NCI-H2107 treated with DMSO at 0.1 percent for 48 hours (cell line): ENCODE results near the gene MSX1.
"Not testable (repeated sequence)": the region's sequence is repeated elsewhere in the genome, so short reads cannot be mapped to it uniquely, and the experiment has no call there.

Experiments used
- DNase-seq: peaks from one replicate; lab custom pipeline; 2025; ENCODE audit not compliant: unreplicated experiment; lab: John Stamatoyannopoulos, UW

Gene MSX1

DNA sequence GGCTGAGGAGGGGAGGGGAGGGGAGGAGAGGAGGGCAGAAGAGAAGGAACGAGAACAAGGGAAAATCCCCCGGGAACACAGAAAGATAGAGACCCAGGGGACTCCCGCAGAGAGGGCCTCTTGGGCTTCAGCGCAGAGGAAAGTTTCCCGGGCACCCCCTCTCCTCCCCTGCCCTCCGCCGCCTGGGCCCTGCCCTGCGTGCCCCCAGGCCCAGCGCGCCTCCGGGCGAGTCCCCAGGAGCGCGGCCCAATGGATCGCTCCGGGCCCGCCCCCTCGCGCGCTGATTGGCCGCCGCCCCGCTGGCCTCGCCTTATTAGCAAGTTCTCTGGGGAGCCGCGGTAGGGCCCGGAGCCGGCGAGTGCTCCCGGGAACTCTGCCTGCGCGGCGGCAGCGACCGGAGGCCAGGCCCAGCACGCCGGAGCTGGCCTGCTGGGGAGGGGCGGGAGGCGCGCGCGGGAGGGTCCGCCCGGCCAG, at the start of gene MSX1:
MSX1 (plus strand) TSS at position 341 of the 474 bp plus-strand sequence. CDS start 235 bp downstream, outside the sequence.
- DNase-seq = no peak

DNA sequence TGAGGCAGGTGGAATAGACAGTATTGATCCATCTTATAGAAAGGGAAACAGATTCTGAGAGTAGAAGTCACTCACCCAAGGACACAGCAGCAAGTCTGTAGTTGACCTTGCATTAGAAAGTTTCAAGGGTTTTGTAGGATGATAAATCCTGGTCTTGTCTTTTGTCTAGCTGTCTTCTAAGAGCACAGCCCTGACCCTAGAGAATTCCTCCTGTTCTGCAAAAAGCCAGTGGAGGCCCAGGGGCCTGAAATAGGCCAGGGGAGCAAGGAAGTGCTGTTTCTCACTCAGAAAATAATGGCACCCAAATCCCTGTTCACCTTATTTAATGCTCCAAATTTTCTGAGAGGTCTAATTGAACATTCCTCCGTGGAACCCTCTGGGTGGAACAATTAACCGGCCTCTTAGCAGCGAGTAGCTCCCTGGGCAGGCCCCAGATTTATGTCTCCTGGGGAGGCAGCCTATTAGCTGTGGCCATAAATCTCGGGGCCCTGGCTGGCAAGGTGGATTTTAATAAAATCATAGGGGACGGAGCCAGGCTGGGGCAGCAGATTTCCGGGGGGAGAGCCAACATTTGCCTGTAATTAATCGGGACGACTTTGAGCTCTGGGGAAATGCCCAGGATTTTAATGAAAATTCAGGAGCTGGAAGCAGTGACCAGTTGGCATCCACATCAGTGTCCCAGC, 49.2 kb upstream of the MSX1 start:
- no peak for DNase-seq

DNA sequence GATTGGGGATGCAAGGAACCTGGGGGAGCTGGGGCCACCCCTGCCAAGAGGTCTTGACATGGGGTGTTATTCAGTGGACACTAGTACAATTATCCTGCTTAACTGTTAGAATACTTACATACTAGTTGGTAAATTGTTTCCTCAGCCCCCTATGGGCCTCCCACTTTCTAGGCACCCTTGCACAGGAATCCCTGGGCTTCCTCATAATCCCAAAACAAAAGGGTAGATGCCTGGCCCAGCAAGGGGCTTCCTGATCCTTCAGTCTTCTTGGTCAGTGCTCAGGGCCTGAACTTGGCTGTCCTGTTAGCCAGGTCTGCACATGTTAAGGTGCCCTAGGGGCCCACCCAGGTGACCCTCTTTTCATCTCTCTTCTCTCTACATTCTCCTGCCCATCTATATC, 48.7 kb upstream of the MSX1 start:
- DNase-seq = no peak

DNA sequence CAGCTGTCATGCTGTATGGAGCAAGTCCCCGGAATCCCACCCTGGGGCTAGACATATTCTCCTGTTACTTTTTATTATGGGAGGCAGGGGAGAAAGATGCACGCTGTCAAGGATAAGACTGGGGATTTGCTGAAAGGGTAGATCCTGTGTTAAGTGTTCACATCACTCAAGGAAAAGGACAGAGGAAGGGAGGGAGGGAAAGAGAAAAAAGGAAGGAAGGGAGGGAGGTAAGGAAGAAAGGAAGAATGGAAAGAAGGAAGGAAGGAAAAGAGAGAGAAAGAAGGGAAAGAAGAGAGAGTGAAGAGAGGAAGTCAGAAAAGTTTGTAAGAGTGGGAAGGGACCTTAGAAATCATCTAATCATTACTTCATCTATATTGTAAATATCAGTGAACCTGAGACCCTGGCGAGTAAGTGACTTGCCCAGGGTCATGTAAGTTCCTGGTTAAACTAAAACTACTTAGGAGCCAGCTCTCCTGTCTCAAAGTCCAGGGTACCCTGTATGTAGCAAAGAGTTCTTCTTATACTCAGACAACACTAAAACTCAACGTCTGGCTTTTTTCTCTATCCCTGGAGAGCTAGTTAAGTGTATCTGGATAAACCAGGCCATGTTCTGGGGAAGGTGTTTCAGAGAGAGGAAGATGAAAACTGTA, 47.2 kb upstream of the MSX1 start:
- DNase-seq = no peak

DNA sequence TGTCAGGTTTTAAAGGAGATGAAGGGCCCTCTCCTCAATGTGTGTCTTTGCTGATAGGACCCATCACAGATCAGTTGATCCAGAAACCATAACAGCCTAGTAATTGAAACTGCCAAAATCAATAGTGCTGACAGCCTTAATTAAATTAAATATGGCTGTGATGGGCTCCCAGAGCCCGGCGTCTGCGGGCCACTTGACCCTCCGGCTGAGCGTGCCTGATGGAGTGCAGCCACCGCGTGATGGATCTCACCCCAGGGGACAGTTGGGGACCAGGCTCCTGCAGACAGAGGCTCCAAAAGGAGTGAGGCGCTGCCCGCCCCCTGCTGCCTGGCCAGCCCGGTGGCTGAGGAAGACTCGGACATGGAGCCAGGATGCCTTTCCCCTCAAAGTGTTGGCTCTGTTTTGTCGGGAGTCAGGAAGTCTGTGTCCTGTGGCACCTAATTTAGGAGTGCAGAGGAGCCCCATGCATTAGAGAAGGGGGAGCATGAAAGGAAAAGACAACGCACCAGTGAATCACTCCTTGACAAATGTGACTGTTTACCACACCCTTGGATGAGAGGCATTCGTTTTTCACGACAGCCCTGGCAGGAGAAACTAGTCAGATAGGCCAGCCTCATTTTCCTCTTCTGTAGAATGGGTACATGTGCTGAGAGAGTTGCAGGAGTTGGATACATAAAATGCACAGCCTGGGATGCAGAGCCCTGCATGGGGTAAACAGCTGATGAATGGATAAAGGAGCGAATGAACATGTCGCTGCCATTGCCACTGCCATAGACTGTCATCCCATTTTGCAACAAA, 40.9 kb upstream of the MSX1 start:
- DNase-seq = no peak

DNA sequence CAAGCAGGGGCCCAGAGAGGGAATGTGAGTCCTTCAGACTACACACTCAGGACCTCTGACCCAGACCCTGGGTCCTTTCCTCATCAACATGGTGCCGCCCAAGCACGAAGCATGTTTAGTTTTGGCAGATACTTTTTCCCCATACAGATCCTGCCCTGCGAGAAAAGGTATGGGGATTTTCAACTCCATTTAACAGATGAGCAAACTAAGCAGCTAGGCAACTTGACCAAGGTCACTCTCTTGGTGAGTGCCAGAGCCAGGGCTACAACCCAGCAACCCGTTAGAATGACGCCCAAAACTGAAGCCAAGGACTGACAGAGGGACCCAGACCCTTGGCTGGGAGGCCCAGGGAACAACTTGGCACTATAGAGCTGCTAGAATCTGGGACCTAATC, 40.3 kb upstream of the MSX1 start:
- no peak for DNase-seq

DNA sequence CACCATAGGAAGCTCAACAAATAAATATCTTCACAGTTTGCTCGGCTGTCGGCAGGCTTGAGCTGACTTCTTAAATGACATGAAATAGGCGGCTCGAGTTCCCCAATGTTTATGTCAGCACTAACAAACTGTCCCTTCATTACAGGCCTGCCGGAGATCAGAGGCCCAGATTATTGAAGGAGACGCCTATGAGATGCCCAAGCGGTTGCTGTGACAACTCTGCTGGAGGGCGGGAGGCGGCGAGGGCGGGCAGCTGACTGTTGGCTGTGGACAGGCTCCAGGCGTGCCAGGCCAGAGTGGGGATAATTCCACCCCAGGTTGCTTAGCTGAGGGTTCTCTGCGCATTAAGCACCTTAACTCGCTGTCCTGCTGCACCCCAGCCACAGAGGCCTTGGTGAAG, 39.2 kb upstream of the MSX1 start:
- no peak for DNase-seq

DNA sequence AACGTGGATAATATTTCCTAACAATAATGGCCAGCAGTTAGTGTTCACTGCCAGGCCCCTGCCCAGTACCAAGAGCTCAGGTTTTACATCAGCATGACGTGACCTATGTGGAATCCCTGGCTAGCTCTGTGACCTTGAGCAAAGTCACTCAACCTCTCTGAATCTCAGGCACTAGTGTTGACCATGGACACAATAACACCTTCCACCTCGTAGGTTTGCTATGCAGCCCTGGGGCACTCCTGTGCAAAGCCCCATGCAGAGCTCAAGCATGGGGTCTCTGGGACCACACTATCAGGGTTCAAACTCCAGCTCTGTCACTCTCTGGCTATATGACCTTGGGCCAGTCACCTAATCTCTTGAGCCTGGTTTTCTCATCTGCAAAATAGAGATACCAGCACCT, 38.7 kb upstream of the MSX1 start:
- no peak for DNase-seq

DNA sequence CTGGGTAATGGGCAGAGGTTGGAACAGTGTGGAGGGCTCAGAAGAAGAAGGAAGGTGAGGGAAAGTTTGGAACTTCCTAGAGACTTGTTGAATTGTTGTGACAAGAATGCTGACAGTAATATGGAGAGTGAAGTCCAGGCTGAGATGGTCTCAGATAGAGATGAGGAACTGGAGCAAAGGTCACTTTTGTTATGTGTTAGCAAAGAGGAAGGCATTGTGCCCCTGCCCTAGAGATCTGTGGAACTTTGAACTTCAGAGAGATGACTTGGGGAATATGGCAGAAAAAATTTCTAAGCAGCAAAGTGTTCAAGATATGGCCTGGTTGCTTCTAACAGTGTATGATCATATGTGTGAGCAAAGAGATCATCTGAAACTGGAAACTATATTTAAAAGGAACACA, 37.9 kb upstream of the MSX1 start:
- no peak for DNase-seq

DNA sequence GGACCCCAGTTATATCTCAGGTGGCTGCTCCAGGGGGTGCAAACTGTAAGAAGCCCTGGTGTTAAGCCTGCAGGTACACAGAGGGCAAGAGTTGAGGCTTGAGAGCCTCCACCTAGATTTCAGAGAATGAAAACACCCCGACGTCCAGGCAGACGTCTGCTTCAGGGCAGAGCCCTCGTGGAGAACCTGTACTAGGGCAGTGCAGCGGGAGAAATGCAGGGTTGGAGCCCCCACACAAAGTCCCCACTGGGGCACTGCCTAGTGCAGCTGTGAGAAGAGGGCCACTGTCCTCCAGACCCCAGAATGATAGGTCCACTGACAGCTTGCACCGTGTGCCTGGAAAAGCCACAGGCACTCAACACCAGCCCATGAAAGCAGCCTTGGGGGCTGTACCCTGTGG, 37.2 kb upstream of the MSX1 start:
- DNase-seq = not testable (repeated sequence)

DNA sequence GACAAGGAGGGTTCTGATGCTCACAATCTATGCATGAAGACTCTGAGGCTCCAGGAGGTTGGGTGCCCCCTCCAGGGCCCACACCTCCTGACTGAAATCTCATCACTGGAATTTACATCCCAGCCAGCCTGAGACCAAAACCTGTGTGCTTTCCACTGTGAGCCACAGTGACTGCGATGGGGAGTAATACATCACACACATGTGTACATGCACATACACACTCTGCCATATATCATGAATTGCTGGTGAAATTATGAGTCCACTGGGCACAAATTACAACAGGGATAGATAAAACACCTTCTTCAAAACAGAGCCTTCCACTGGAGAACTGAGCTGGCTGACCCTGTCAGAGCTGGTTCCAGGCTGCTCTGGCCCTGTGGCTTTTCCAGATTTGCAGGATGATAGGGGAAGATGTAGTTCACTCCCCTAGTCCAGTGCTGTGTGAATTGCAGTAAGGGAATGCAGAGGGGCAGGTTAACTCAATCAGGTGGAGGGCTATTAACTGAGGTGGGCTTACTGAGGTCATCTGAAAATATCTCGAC, 35.8 kb upstream of the MSX1 start:
- no peak for DNase-seq

DNA sequence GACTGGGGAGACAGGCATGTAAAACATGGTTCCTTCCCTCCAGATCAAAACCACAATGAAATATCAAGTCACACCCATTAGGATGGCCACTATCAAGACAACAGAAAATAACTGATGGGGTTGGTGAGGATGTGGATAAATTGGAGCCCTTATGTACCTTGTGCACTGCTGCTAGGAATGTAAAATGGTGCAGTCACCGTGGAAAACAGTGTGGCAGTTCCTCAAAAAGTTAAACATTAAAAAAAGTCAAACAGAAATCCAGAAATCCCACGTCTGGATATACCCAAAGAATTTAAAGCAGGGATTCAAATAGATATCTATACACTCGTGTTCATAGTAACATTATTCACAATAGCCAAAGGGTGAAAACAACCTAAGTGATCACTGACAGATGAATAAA, 35.2 kb upstream of the MSX1 start:
- no peak for DNase-seq

DNA sequence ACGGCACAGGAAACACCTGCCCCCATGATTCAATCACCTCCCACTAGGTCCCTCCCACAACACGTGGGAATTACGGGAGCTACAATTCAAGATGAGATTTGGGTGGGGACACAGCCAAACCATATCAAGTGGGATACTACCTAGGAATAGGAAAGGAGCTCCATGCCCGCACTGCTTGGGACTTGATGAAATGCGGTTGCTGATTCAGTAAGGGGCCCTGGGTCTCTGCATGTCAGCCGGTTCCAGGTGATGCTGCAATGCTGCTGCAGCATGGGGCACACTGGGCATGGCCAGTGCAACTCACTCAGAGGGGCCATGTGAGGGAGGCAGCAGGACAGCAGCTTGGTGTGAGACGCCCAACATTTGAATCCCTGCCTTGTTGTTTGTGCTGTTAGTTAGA, 34.0 kb upstream of the MSX1 start:
- no peak for DNase-seq

DNA sequence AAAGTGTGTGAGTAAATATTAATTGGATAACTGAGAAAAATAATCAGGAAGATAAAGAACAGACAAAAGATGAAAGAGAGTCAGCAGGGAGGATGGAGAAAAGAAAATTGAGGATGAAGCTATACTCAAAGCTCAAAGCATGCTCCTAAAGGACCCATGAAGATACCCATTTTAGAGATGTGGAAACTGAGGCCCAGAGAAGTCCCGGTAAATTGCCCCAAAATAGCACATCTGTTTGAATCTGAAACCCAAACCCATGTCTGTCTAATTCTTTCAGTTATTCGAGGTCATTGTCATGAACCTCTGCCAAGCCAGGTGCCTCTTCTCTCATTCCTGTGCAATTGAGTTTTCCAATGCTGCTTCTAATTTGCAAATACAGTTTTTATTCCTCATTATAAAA, 29.6 kb upstream of the MSX1 start:
- DNase-seq = no peak

DNA sequence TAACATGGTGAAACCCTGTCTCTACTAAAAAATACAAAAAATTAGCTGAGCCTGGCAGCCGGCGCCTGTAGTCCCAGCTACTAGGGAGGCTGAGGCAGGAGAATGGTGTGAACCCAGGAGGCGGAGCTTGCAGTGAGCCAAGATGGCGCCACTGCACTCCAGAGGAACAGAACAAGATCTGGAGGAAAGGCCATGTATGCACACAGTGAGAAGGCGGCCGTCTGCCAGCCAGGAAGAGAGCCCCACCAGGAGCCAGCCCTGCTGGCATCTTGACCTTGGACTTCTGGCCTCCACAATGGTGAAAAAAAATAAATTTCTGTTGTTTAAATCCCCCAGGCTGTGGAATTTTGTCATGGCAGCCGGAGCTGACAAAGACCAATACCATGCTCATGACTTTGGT, 28.2 kb upstream of the MSX1 start:
- DNase-seq = no peak

DNA sequence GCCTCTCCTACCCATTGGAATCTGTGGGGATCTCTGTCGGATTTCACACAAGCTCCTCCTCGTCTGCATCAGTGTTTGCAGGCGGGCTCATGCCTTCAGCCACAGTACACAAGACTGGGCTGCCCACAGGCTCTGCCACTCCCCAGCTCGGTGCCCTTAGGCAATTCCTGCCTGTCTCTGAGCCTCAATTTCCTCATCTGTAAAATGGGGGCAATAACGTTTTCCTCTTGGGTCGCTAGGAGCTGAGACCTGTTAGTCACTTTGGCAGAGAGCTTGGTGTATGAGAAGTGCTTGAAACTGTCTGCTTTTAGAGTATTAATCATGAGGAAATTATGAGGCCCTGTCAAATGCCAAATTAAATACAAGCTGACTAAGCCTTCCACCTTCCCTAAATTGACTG, 27.6 kb upstream of the MSX1 start:
- no peak for DNase-seq

DNA sequence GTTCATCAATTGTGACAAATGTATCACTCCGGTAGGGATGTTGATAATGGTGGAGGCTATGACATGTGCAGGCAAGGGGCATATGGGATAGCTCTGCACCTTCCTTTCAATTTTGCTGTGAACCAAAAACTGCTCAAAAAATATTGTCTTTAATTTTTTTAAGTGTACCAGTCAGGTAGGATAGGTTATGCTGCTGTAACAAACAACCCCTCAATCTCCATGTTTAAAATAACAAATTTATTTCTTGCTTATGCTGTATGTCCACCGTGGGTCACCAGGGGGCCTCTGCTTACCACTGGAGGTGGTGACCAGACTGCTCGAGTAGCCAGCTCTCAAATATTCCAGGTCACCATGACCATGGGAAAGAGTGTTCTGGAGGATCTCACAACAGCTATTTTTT, 23.4 kb upstream of the MSX1 start:
- DNase-seq = no peak

DNA sequence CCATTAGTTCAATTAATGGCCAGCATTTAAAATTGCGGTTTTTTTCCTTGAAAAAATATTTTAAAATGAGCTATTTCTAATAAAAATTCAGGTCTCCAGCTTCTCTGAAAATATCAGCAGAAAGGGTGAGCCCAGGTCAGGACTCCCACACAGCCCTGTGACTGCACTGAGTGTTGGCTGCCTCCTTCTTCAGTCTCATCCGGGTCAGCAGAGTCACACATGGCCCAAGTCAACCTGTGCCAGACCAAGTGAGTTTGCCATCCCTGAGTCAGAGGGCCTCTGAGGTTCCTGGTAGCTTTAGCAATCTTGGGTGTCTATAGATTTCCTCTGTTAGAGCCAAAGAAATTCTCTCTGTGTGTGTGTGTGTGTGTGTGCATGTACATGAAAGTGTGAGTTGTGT, 22.1 kb upstream of the MSX1 start:
- DNase-seq = no peak

DNA sequence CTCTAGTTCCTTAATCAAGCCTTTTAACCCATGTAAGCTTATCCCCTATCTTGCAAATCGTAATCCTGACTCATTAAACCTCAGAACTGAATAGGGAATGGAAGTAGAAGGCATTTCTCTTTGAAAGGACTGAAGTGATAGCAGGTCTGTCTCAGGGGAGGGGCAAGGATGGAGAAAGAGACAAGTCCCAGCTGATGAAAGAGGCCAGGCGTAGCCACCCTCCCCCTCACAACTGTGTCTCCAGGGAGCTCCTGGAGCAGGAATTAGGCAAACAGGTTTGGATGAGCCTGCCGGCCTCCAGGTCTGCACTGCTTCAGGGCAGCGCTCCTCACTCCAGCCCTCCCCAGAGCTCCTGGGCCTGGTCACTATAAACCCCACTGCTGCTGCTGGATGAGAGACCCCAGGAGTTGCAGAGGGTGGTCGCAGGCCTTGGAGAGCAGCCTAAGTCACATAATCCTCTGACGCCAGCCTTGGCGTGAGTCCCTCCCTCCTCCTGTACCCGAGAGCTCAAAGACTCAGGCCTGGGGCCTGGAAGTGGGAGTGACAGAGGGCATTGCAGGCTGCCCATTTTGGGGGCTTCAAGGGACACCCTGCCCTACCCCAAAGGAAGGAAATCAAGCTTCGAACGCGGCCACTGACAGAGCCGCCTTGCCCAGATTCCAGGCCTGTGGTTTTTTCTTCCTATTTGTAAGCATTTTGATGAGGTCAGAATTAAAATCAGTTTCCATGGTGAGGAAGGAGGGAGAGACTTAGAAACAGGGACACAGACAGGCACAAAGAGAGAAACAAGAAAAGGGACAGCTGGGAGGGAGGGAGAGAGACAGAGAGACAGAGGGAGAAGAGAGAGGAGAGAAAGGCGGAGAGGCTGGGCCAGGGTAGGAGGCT, 21.2 kb upstream of the MSX1 start:
- DNase-seq = no peak

DNA sequence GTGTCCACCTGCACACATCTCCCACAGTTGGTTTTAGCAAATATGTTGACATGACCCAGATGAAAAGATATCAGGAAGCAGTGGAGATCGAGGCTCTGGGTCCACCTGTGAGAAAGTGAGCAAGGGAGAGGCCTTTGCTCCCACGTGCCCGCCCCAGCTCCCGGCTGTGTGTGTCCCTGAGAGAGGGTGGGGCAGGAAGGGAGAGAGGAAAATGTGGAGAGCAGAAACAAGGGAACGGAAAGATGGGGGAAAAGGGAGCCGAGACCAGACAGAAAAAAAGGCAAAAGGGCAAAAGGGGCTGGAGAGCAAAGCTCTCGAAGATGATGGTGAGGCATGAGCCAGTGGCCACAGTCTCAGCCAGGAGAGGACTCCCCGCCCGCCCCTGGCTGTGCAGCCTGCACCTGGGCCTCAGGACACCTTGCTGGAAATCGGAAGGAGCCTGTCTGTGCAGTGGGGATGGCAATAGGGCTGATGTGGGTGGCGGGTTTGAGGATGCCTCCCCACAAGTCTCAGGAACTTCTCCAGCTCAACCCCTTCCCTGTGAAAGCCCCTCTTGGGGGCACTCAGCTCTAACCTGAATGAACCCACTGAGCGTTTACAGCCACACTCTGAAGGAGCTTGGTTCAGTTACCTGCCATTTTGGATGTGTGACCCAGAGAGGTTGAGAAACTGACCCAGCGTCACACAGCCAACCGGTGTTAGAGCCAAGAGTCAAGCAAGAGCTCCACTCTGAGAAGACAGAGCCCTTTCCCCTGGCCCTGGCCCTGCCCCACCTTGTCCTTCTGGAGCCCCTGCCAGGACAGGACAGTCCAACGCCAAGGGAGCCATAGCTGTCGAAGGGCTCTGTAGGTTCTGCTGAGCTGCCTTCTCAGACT, 20.3 kb upstream of the MSX1 start:
- DNase-seq = no peak
